Left renal pelvis (tissue), 4 donors: ENCODE results near the gene KCNK15. TPM values are rescaled to one million over a fixed set of nuclear protein-coding genes. Genes with fewer than 3 reads are reported as not detected.

Experiments
- DNase-seq, 4 donors: peaks; one replicate each; pipeline ENCODE4 v3.0.0-alpha.2; 2013; ENCODE audit warnings: low read depth in 4 of 4, low spot score in 3 of 4
- polyA plus RNA-seq, 4 donors: library from polyadenylated mRNA; unstranded; fragments of 120-200 nt; gene quantifications; one replicate each; pipeline ENCODE4 v1.2.1, GENCODE V29; 2013; ENCODE audit not compliant: insufficient read length in 4 of 4

KCNK15 gene
- polyA plus RNA-seq, 4 donors, result 0.09 to 0.64 (median 0.09) TPM

GRCh38 chr20:44781118-44781517, 35.5 kb downstream of the KCNK15 start:
- no peak for DNase-seq

- DNase-seq, result no peak
Observed at GRCh38 chr20:44781791-44782190, 36.1 kb downstream of the KCNK15 start.

GRCh38 chr20:44784688-44785087, 39.0 kb downstream of the KCNK15 start:
- DNase-seq, result no peak

- no peak for DNase-seq
Observed at GRCh38 chr20:44785768-44786167, 40.1 kb downstream of the KCNK15 start.

- DNase-seq, result no peak
Observed at GRCh38 chr20:44787299-44787698, 41.6 kb downstream of the KCNK15 start.

GRCh38 chr20:44788706-44789456, 43.2 kb downstream of the KCNK15 start:
- DNase-seq, result no peak

GRCh38 chr20:44790638-44791393, 45.2 kb downstream of the KCNK15 start:
- DNase-seq, result no peak

- no peak for DNase-seq
Observed at GRCh38 chr20:44792796-44793195, 47.1 kb downstream of the KCNK15 start.

GRCh38 chr20:44795836-44796235, 50.2 kb downstream of the KCNK15 start:
- no peak for DNase-seq

GRCh38 chr20:44796311-44796710, 50.6 kb downstream of the KCNK15 start:
- no peak for DNase-seq

GRCh38 chr20:44796758-44797457, 51.2 kb downstream of the KCNK15 start:
- no peak for DNase-seq

GRCh38 chr20:44799691-44800090, 54.0 kb downstream of the KCNK15 start:
- DNase-seq, result no peak

- no peak for DNase-seq
Observed at GRCh38 chr20:44800391-44801046, 54.9 kb downstream of the KCNK15 start.

Other genes starting within 250 kb of the KCNK15 start
- gene SERINC3, start 223.8 kb upstream of the KCNK15 start, polyA plus RNA-seq, result 10 to 100 TPM; 69.2 to 78.7 (median 73.4) TPM
- 10 to 100 TPM; 47.3 to 63.0 (median 59.3) TPM for gene PKIG, start 163.3 kb upstream of the KCNK15 start, polyA plus RNA-seq
- 1 to 10 TPM; 5.7 to 7.2 (median 6.7) TPM for gene ADA, start 94.2 kb upstream of the KCNK15 start, polyA plus RNA-seq
- under 1 TPM in 3 of 4 donors, not detected in 1; 0.10 to 0.26 (median 0.11) TPM for gene CCN5, start 30.5 kb upstream of the KCNK15 start, polyA plus RNA-seq
- gene RIMS4, start 64.7 kb downstream of the KCNK15 start, polyA plus RNA-seq, result 1 to 10 TPM in 2 of 4 donors, under 1 TPM in 2; 0.73 to 1.8 (median 0.99) TPM
- gene YWHAB, start 139.8 kb downstream of the KCNK15 start, polyA plus RNA-seq, result 100 to 1,000 TPM; 146 to 253 (median 219) TPM
- 10 to 100 TPM; 29.4 to 71.2 (median 40.6) TPM for gene PABPC1L, start 164.2 kb downstream of the KCNK15 start, polyA plus RNA-seq
- 10 to 100 TPM; 34.1 to 41.6 (median 40.0) TPM for gene TOMM34, start 214.5 kb downstream of the KCNK15 start, polyA plus RNA-seq
- gene STK4, start 220.6 kb downstream of the KCNK15 start, polyA plus RNA-seq, result 10 to 100 TPM; 15.4 to 21.7 (median 19.4) TPM